Measurements from ENCODE around the gene MAN1C1. TPM values are rescaled to one million over a fixed set of nuclear protein-coding genes. Genes with fewer than 3 reads are reported as not detected.

Gene MAN1C1
- total RNA-seq, 1 experiment from 2014 or later: 0.11 TPM

DNA sequence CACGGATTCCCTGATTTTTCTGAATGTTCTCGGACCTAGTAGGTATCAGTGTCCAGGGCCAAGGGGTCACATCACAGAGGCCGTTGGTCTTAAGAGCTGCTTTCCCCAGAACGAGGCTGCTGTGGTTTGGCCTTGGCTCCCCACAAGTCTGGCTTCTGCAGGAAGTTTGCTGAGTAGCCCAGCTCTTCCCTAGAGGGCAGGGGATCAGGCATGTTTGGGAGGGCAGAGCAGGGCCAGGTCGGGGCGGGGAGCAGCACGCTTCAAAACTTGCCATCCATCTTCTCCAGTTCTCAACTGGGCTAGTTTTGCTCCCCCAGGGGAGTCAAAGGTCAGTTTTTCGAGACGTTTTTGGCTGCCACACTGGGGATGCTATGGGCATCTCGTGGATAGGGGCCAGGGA lies 37.0 kb downstream of the MAN1C1 start:
- no peak for TF ChIP-seq EZH2phosphoT487 (IDR thresholded peaks at IDR 0.05; ENCODE audit: borderline replicate concordance, low read length)
- TF ChIP-seq, protein P1, sequence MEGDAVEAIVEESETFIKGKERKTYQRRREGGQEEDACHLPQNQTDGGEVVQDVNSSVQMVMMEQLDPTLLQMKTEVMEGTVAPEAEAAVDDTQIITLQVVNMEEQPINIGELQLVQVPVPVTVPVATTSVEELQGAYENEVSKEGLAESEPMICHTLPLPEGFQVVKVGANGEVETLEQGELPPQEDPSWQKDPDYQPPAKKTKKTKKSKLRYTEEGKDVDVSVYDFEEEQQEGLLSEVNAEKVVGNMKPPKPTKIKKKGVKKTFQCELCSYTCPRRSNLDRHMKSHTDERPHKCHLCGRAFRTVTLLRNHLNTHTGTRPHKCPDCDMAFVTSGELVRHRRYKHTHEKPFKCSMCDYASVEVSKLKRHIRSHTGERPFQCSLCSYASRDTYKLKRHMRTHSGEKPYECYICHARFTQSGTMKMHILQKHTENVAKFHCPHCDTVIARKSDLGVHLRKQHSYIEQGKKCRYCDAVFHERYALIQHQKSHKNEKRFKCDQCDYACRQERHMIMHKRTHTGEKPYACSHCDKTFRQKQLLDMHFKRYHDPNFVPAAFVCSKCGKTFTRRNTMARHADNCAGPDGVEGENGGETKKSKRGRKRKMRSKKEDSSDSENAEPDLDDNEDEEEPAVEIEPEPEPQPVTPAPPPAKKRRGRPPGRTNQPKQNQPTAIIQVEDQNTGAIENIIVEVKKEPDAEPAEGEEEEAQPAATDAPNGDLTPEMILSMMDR (conservative IDR thresholded peaks at IDR 0.05; ENCODE audit: low read depth, low read length): no peak
- no peak for TF ChIP-seq EZH2 (IDR thresholded peaks at IDR 0.05; ENCODE audit: low read length, unreplicated experiment)
- H3K9ac ChIP-seq (ENCODE audit: low read length): no peak overlapping the region
- DNase-seq: no peak
- no peaks in the 10 kb centered on the region for H3K79me2 ChIP-seq (ENCODE audit: low read length)
- H3K27ac ChIP-seq (ENCODE audit: low read length): no peak overlapping the region
- ATAC-seq: no peak
- no peaks in the 10 kb centered on the region for H3K9me2 ChIP-seq (replicated peaks; ENCODE audit: low read length)
- H3K4me1 ChIP-seq (ENCODE audit: insufficient read depth, low read length): no peaks in the 10 kb centered on the region
- no peak overlapping the region for H3K4me2 ChIP-seq (ENCODE audit: low read length)
- no peaks in the 10 kb centered on the region for H3F3A ChIP-seq (ENCODE audit: low read length, unreplicated experiment)
- H2AFZ ChIP-seq (ENCODE audit: low read length): no peak overlapping the region
- H4K20me1 ChIP-seq (ENCODE audit: low read length): no peaks in the 10 kb centered on the region
- no TSS peak for BruUV-seq (replicated peaks)
- no peak overlapping the region for H3K4me3 ChIP-seq (ENCODE audit: low read length)
- H3K9me3 ChIP-seq (ENCODE audit: low read length): no peaks in the 10 kb centered on the region
- intact Hi-C loops (cut with micrococcal nuclease): no loop called here
- no peaks in the 10 kb centered on the region for H3K36me3 ChIP-seq (ENCODE audit: low read depth, low read length)
- ChIA-PET CTCF (no interaction called here), POLR2A (ENCODE audit: unreplicated experiment) (no interaction called here)
- no peaks in the 10 kb centered on the region for H3K27me3 ChIP-seq (ENCODE audit: low read length)

DNA sequence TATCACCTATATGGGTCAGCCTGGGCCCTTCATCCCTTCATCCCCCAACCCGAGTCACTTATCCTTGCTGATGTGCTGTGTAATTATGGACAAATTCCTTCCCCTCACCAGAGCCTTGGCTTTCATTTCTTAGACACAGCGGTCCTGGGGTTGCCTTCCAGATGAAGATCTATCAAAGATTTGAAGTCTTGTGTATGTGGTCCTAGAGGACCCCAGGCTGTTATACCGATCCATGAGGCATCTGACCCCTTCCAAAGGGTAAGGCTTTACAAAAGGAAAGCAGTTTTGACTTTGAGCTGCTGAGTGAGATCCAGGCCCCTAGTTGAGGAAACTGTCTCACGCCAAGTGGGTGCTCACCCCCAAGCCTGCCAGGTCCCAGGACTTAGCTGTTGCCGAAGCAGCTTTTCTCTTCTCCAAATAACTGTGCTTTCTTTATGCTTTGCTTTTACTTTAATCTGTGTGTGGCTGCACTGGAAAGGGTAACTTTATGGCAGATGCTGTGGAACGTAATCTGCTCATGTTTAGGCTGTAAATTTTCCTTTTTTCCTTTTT lies 37.6 kb downstream of the MAN1C1 start:
- Histone ChIP-seq H3K4me3 (ENCODE audit: low read length) (no peak overlapping the region), H3K9ac (ENCODE audit: low read length) (no peak overlapping the region), H3K36me3 (ENCODE audit: low read depth, low read length) (no peaks in the 10 kb centered on the region), H4K20me1 (ENCODE audit: low read length) (no peaks in the 10 kb centered on the region), H3K4me1 (ENCODE audit: insufficient read depth, low read length) (no peaks in the 10 kb centered on the region), H3F3A (ENCODE audit: low read length, unreplicated experiment) (no peaks in the 10 kb centered on the region), H2AFZ (ENCODE audit: low read length) (no peak overlapping the region), H3K9me3 (ENCODE audit: low read length) (no peaks in the 10 kb centered on the region), H3K27me3 (ENCODE audit: low read length) (no peaks in the 10 kb centered on the region), H3K4me2 (ENCODE audit: low read length) (no peak overlapping the region), H3K79me2 (ENCODE audit: low read length) (no peaks in the 10 kb centered on the region), H3K9me2 (replicated peaks; ENCODE audit: low read length) (no peaks in the 10 kb centered on the region), H3K27ac (ENCODE audit: low read length) (no peak overlapping the region)
- TF ChIP-seq, protein P1 (conservative IDR thresholded peaks at IDR 0.05; ENCODE audit: low read depth, low read length): no peak
- TF ChIP-seq EZH2 (IDR thresholded peaks at IDR 0.05; ENCODE audit: low read length, unreplicated experiment) (no peak), EZH2phosphoT487 (IDR thresholded peaks at IDR 0.05; ENCODE audit: borderline replicate concordance, low read length) (no peak)
- DNase-seq (no peak), ATAC-seq (no peak)
- POLR2A ChIA-PET (ENCODE audit: unreplicated experiment): no interaction called here
- no TSS peak for BruUV-seq (replicated peaks)
- CTCF ChIA-PET: no interaction called here
- intact Hi-C loops (cut with micrococcal nuclease): no loop called here

DNA sequence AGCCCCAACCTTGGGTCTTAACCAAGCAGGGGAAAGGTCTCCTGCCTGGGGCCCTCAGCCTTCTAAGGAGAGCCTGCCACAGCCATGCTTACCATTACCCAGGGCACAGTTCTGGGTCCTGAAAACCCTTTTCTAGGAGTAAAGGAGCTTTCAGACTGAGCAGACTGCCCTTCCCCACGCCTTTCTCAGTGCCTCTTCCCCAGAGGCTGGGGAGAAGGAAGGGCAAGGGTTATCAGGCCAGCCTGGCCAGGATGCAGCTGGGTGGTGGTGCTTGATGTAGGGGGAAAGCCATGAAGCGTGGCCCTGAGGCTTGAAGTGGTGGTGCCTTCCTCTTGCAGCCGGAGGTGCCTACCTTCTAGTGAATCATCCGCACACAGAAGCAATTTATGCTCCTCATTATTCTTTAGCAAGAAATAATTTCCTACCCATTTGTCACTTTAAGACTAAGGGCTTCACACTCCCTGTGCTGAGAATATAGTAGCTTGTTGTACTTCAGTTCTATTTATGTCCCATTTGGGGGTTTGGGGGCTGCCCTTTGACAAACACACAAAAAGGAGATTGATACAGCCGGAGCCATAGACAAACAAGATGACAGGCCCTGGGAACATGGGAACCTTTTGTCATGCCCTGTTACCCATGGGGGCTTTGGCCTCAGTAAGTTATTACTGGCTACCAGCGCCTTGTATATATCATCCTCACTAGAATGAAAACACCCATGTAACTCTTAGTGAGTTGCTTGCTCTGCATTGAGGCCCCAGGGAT lies 40.7 kb downstream of the MAN1C1 start:
- Histone ChIP-seq H3K4me1 (ENCODE audit: insufficient read depth, low read length) (peaks cover 13% of the 10 kb centered on the region), H3K9me3 (ENCODE audit: low read length) (no peaks in the 10 kb centered on the region), H3K9ac (ENCODE audit: low read length) (no peak overlapping the region), H3K4me2 (ENCODE audit: low read length) (no peak overlapping the region), H3K27me3 (ENCODE audit: low read length) (no peaks in the 10 kb centered on the region), H4K20me1 (ENCODE audit: low read length) (no peaks in the 10 kb centered on the region), H3K9me2 (replicated peaks; ENCODE audit: low read length) (no peaks in the 10 kb centered on the region), H3K79me2 (ENCODE audit: low read length) (no peaks in the 10 kb centered on the region), H3K4me3 (ENCODE audit: low read length) (no peak overlapping the region), H3F3A (ENCODE audit: low read length, unreplicated experiment) (no peaks in the 10 kb centered on the region), H3K36me3 (ENCODE audit: low read depth, low read length) (no peaks in the 10 kb centered on the region), H3K27ac (ENCODE audit: low read length) (no peak overlapping the region), H2AFZ (ENCODE audit: low read length) (no peak overlapping the region)
- ChIA-PET POLR2A (ENCODE audit: unreplicated experiment) (no interaction called here), CTCF (no interaction called here)
- TF ChIP-seq, protein P1 (conservative IDR thresholded peaks at IDR 0.05; ENCODE audit: low read depth, low read length): no peak
- TF ChIP-seq EZH2phosphoT487 (IDR thresholded peaks at IDR 0.05; ENCODE audit: borderline replicate concordance, low read length) (no peak), EZH2 (IDR thresholded peaks at IDR 0.05; ENCODE audit: low read length, unreplicated experiment) (no peak)
- ATAC-seq: no peak
- no peak for DNase-seq
- intact Hi-C loops (cut with micrococcal nuclease): no loop called here
- BruUV-seq (replicated peaks): no TSS peak
